HUES64 (cell line): Measurements from ENCODE around the gene KIF1C.
A peak's percentile ranks its signal among the peaks of the same experiment; 100 is the strongest.
"Not testable (repeated sequence)": the region's sequence is repeated elsewhere in the genome, so short reads cannot be mapped to it uniquely, and the experiment has no call there.

ENCODE experiments used
- H3K27ac ChIP-seq: 2 replicates; pipeline ENCODE4 v1.7.0; 2013; ENCODE audit warnings: low read depth, low read length, inconsistent platforms
- H3K27me3 ChIP-seq: 2 replicates; pipeline ENCODE4 v1.6.1; 2013; ENCODE audit warnings: mild to moderate bottlenecking, low read length; ENCODE audit not compliant: insufficient read depth
- H3K36me3 ChIP-seq: 2 replicates; pipeline ENCODE4 v1.6.1; 2013; ENCODE audit warnings: mild to moderate bottlenecking, low read length; ENCODE audit not compliant: insufficient read depth
- H3K4me1 ChIP-seq: 2 replicates; pipeline ENCODE4 v1.6.1; 2013; ENCODE audit warnings: mild to moderate bottlenecking, low read length, moderate library complexity; ENCODE audit not compliant: insufficient read depth
- H3K4me3 ChIP-seq: 2 replicates; pipeline ENCODE4 v1.5.1; 2013; ENCODE audit warnings: mild to moderate bottlenecking, low read length, moderate library complexity
- H3K9ac ChIP-seq: 2 replicates; pipeline ENCODE4 v1.6.1; 2013; ENCODE audit warnings: mild to moderate bottlenecking, low read depth, low read length
- H3K9me3 ChIP-seq: 2 replicates; pipeline ENCODE4 v1.6.1; 2013; ENCODE audit warnings: low read depth, low read length; ENCODE audit not compliant: insufficient read depth
- WGBS: fragments of 150-250, 120-280 bp; methylation state at CpG from one replicate; pipeline ENCODE4 v1.1.7; 2013; ENCODE audit warnings: missing lambda C conversion rate; 5-methylcytosine and 5-hydroxymethylcytosine counted together

KIF1C gene

DNA sequence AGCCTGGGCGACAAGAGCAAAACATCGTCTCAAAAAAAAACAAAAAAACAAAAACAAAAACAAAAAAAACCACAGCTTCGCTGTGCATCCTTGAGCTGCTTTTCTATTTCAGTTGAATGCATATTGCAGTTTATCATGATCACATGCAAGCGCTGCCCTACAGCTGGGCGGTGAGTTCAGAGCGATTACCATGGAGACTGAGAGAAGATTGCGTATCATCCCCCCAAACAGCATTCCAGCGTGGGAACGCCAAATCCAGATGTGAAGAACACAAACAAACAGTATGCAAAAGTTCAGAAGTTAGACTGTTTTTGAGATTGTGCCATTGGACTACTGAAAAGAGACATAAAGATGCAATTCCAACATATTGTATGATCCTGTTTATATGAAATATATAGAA, 52.5 kb downstream of the KIF1C start:
- 79% methylated on average over 9 of the region's 9 CpGs for WGBS
- H3K4me3 ChIP-seq, result no peak overlapping the region
- H3K27ac ChIP-seq, result no peak overlapping the region
- no peaks in the 10 kb centered on the region for H3K9me3 ChIP-seq
- H3K9ac ChIP-seq, result no peak overlapping the region
- no peaks in the 10 kb centered on the region for H3K36me3 ChIP-seq
- H3K4me1 ChIP-seq, result no peaks in the 10 kb centered on the region
- H3K27me3 ChIP-seq, result no peaks in the 10 kb centered on the region

DNA sequence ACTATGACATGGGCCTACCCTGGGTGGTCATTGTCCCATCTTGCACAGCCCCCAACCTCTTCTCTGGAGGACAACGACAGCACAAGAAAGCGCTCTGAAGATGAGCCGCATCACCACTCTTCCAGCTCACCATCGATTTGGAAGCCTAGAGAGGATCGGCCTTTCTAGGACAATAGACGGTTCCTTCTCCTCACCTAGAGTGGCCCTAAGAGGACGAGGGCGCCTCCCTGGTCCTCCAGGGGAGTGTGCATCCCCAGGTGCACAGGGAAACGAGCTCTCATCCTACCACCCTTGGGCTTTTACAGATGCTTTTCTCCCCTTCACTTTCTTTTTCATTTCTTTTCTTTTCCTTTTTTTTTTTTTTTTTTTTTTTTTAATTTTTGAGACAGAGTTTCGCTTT, 57.8 kb downstream of the KIF1C start:
- Histone ChIP-seq H3K27me3 (no peaks in the 10 kb centered on the region), H3K4me1 (no peaks in the 10 kb centered on the region), H3K9me3 (no peaks in the 10 kb centered on the region), H3K4me3 (no peak overlapping the region), H3K9ac (no peak overlapping the region), H3K36me3 (no peaks in the 10 kb centered on the region), H3K27ac (no peak overlapping the region)
- 86% methylated on average over 10 of the region's 10 CpGs for WGBS

DNA sequence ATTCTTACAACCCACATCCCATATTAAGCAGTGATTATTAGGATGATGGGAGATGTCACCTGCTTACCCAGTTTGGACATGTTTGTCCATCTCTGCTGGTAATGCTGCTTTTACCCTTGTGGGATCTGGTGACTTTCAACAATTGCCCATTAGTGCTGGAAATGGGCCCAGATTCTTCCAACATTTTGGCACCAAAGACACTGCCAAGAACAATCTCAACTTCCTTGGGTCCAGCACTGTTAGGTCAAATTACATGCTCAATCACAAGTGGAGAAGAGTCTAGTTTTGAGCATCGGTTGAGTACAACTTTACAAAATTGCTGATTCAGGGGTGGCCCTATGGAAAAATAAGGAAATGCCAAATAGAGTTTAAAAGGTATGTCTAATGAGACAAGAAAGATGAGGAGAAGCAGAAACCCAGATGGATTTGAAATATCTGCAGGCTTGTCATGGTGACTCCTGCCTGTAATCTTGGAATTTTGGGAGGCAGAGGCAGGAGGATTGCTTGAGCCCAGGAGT, 67.5 kb downstream of the KIF1C start:
- H3K4me1 ChIP-seq, result no peaks in the 10 kb centered on the region
- H3K36me3 ChIP-seq, result no peaks in the 10 kb centered on the region
- WGBS, result 87% methylated on average over 1 of the region's 1 CpG
- no peak overlapping the region for H3K4me3 ChIP-seq
- H3K9ac ChIP-seq, result no peak overlapping the region
- no peak overlapping the region for H3K27ac ChIP-seq
- H3K27me3 ChIP-seq, result no peaks in the 10 kb centered on the region
- H3K9me3 ChIP-seq, result no peaks in the 10 kb centered on the region

DNA sequence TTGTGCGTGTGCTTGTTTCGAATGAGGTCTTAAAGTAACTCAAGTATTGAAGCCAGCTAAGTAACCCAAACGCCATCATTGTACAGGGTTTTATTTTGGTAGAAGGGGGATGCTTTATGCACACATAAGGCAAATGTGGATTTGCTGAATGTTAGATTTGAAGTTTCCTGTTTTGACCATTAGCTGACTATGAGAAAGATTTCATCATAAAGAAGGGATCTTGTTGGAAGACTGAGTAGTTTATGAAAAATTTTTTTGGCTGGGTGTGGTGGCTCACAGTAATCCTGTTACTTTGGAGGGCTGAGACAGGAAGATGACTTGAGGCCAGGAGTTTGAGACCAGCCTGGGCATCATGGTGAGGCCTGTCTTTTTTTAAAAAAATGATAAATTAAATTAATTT, 70.5 kb downstream of the KIF1C start:
- Histone ChIP-seq H3K9ac (no peak overlapping the region), H3K27me3 (no peaks in the 10 kb centered on the region), H3K9me3 (no peaks in the 10 kb centered on the region), H3K4me3 (no peak overlapping the region), H3K36me3 (no peaks in the 10 kb centered on the region), H3K27ac (no peak overlapping the region), H3K4me1 (no peaks in the 10 kb centered on the region)
- 97% methylated on average over 3 of the region's 3 CpGs for WGBS

DNA sequence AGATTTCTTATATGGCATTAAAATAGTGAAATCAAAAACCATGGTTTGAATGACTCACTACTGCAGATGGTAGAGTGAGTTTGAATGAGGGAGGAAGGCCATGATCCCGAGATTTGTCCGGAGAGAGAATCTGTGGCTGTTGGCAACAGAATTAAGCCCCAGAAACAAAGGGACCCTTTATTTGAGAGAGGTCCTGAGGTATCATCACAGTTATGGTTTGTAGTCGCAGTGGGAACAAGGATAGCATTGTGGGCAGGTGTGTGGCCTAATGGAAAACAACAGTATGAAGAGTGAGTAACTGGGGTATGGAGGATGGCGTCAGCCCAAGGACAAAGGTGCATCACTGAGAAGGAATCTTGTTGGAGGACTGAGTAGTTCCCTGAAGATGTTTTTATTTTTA, 72.0 kb downstream of the KIF1C start:
- no peak overlapping the region for H3K9ac ChIP-seq
- peaks cover 5% of the 10 kb centered on the region for H3K4me1 ChIP-seq
- 92% methylated on average over 4 of the region's 4 CpGs for WGBS
- H3K27me3 ChIP-seq, result no peaks in the 10 kb centered on the region
- H3K27ac ChIP-seq, result no peak overlapping the region
- H3K4me3 ChIP-seq, result no peak overlapping the region
- H3K36me3 ChIP-seq, result no peaks in the 10 kb centered on the region
- no peaks in the 10 kb centered on the region for H3K9me3 ChIP-seq

DNA sequence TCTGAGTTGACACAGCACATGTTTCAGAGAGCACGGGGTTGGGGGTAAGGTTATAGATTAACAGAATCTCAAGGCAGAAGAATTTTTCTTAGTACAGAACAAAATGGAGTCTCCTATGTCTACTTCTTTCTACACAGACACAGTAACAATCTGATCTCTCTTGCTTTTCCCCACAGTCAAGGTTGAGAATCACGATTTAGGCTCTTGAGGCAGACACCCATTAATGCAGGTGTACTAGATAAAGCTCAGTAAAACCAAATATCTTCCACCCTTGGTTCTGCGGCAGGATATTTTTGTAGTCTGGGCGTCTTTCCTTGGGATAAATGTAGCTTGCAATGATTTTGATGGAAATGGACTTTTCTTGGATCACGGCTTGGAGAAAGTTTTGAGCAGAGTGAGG, 77.7 kb downstream of the KIF1C start:
- 92% methylated on average over 4 of the region's 5 CpGs for WGBS
- not testable (repeated sequence) for H3K36me3 ChIP-seq, H3K4me1 ChIP-seq, H3K4me3 ChIP-seq, H3K9me3 ChIP-seq, H3K27me3 ChIP-seq
- 0 out of 2 replicates have a peak overlapping the region, but pooled peaks have one; percentile 9 for H3K9ac ChIP-seq
- peak overlapping the region; percentile 66; the same call in 1 of the 2 replicates for H3K27ac ChIP-seq

DNA sequence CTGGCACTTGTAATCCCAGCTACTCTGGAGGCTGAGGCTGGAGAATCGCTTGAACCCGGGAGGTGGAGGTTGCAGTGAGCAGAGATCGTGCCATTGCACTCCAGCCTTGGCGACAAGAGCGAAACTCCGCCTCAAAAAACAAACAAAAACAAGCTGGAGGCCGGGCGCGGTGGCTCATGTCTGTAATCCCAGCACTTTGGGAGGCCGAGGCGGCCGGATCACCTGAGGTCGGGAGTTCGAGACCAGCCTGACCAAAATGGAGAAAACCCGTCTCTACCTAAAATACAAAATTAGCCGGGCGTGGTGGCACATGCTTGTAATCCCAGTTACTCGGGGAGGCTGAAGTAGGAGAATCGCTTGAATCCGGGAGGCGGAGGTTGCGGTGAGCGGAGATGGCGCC, 79.5 kb downstream of the KIF1C start:
- not testable (repeated sequence) for H3K27ac ChIP-seq, H3K36me3 ChIP-seq, H3K4me3 ChIP-seq, H3K9ac ChIP-seq, H3K9me3 ChIP-seq, H3K27me3 ChIP-seq, H3K4me1 ChIP-seq
- WGBS, result 98% methylated on average over 24 of the region's 24 CpGs

DNA sequence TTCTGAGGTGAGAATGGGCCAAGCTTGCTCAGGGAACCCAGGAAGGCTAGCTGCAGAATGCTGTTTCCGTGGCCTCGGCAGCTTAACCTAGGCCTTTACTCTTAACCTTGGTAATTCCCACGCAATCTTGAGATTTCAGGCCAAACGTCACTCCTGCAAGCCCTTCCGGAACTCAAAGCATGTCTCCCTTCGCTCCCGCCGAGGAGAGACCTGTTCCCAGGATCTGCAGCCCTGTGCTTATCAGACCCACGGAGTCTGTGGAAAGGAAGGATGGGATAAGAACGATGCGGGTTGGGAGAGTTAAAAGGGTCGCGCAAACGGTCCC, 80.0 kb downstream of the KIF1C start:
- 95% methylated on average over 14 of the region's 14 CpGs for WGBS
- H3K27me3 ChIP-seq, result no peaks in the 10 kb centered on the region
- H3K4me3 ChIP-seq, result no peak overlapping the region
- H3K27ac ChIP-seq, result no peak overlapping the region
- H3K9me3 ChIP-seq, result no peaks in the 10 kb centered on the region
- H3K4me1 ChIP-seq, result peaks cover 10% of the 10 kb centered on the region
- no peak overlapping the region for H3K9ac ChIP-seq
- H3K36me3 ChIP-seq, result no peaks in the 10 kb centered on the region
